Progenitor cell of endocrine pancreas (in vitro differentiated cells): ENCODE data around the gene C1QTNF8. TPM values are rescaled to one million over a fixed set of nuclear protein-coding genes. Genes with fewer than 3 reads are reported as not detected.

Experiments
- DNase-seq: peaks from one replicate; pipeline ENCODE4 v3.0.0; 2021; ENCODE audit warnings: low spot score; ENCODE audit not compliant: unreplicated experiment
- H3K27ac Mint-ChIP-seq: 2 replicates; pipeline ENCODE4 v1.8.0; 2021; ENCODE audit warnings: mild to moderate bottlenecking, moderate library complexity, mixed read lengths
- H3K27me3 Mint-ChIP-seq: 2 replicates; pipeline ENCODE4 v1.8.0; 2021; ENCODE audit warnings: mixed read lengths
- H3K36me3 Mint-ChIP-seq: 2 replicates; pipeline ENCODE4 v1.8.0; 2022; ENCODE audit warnings: mixed read lengths; ENCODE audit not compliant: insufficient read depth
- H3K4me1 Mint-ChIP-seq: 2 replicates; pipeline ENCODE4 v1.8.0; 2021; ENCODE audit warnings: low read depth, mixed read lengths
- H3K4me3 Mint-ChIP-seq: 2 replicates; pipeline ENCODE4 v1.8.0; 2021; ENCODE audit warnings: low read depth, mild to moderate bottlenecking, moderate library complexity, mixed read lengths
- H3K9me3 Mint-ChIP-seq: 2 replicates; pipeline ENCODE4 v1.8.0; 2021; ENCODE audit warnings: low read depth, mixed read lengths
- total RNA-seq: library from RNA; stranded (reverse); gene quantifications from 2 replicates; pipeline ENCODE4 v1.2.1, GENCODE V29; 2021
- TF ChIP-seq, protein P1 (sequence below): fragments of 200-600 bp; sonication (generic); IDR thresholded peaks from one replicate; pipeline ENCODE4 v1.5.0; 2021; ENCODE audit warnings: antibody characterized with exemption, mild to moderate bottlenecking; ENCODE audit not compliant: unreplicated experiment

Gene C1QTNF8
- total RNA-seq, 1 donor from 2014 or later, result not detected

DNA sequence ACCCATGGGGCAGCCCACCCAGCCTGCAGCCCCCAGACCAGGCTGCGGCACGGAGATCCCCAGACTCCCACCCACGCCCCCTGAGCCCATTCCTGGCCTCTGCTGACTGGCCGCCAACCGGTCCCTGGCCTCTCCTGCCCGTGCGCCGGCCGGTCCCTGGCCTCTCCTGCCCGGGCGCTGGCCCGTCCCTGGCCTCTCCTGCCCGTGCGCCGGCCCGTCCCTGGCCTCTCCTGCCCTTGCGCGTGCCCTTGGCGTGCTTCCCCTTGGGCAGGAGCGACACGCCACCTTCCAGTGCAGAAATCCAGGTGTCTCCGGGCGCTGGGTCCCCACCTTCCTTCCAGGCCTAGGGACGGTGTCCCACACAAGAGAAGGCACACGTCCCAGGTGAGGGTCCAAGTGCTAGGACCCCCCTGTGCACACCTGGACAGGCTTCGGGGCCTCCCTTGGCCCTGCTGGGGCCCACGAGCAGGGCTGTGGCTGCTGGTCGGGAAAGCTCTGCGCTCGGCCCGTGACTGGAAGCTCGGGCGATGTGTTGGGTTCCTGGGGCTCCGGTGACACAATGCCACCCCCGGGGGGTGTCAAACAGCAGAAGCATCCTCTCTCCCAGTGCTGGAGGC, 35.4 kb upstream of the C1QTNF8 start:
- Mint-ChIP-seq H3K4me3 (no peak overlapping the region), H3K4me1 (peaks cover 27% of the 10 kb centered on the region)

DNA sequence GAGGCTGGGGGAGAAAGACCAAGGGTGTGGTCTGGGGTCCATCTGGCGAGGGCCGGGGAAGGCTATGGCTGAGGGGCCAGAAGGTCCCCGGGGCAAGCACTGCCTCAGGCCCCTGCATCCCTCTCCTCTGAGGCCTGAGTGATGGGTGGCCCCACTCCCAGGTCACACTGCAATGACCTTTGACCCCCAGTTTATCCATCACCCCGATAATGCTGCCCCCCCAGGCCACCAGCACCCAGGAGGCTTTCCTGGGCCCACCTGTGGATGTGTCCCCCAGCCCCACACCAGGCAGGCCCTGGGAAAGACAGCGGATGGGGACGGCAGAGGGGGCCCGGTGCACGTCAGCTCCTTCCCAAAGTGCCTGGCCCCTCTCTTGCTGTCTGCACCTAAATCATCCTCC, 34.3 kb upstream of the C1QTNF8 start:
- Mint-ChIP-seq H3K27me3 (no peaks in the 10 kb centered on the region), H3K36me3 (no peaks in the 10 kb centered on the region), H3K9me3 (no peaks in the 10 kb centered on the region), H3K4me3 (no peak overlapping the region), H3K4me1 (peaks cover 20% of the 10 kb centered on the region), H3K27ac (no peak overlapping the region)
- TF ChIP-seq, protein P1, sequence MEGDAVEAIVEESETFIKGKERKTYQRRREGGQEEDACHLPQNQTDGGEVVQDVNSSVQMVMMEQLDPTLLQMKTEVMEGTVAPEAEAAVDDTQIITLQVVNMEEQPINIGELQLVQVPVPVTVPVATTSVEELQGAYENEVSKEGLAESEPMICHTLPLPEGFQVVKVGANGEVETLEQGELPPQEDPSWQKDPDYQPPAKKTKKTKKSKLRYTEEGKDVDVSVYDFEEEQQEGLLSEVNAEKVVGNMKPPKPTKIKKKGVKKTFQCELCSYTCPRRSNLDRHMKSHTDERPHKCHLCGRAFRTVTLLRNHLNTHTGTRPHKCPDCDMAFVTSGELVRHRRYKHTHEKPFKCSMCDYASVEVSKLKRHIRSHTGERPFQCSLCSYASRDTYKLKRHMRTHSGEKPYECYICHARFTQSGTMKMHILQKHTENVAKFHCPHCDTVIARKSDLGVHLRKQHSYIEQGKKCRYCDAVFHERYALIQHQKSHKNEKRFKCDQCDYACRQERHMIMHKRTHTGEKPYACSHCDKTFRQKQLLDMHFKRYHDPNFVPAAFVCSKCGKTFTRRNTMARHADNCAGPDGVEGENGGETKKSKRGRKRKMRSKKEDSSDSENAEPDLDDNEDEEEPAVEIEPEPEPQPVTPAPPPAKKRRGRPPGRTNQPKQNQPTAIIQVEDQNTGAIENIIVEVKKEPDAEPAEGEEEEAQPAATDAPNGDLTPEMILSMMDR, result no peak
- no peak for DNase-seq

More for the DNA sequence above, 35.4 kb upstream of the C1QTNF8 start:
- TF ChIP-seq, protein P1, result no peak
- H3K27ac Mint-ChIP-seq, result no peak overlapping the region
- H3K9me3 Mint-ChIP-seq, result no peaks in the 10 kb centered on the region
- DNase-seq, result no peak
- no peaks in the 10 kb centered on the region for H3K27me3 Mint-ChIP-seq
- H3K36me3 Mint-ChIP-seq, result no peaks in the 10 kb centered on the region

DNA sequence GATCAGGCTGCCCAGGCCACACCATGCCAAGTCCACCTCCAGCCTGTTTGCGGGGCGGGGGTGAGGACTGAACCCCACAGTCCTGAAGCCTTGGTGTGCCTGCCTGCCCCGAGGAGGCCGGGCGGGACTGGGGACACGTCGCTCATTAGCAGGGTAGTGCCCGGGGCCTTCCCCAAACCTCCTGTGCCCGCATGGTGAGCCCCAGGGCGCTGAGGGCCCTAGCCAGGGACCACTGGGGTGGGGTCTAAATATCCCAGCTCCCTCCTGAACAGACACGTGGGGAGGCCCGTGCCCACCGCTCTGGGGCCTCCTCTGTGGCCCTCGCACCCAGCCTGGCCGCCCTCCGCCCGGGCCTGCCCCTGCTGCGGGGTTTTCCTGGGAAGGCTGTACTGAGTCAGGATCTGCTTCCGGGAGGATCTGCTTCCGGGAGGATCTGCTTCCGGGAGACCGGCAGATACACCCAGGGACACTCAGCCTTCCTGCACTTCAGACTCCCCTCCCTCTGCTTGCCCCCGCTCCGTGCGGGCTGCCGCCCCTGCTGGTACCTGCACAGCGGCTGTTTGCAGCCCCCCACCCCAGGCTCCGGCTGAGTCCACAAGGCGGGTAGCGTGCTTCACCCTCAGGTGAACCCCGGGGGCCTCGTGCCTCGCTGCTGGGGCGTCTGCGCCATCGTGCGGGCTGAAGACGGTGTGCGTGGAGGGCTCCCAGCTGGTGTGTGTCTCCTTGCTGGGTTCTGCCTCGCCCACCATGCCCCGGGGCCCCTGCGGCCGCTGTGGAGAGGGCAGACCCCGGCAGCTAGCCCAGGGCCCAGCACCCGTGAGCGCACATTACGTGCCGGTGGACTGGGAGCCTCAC, 33.3 kb upstream of the C1QTNF8 start:
- H3K27ac Mint-ChIP-seq, result no peak overlapping the region
- no peaks in the 10 kb centered on the region for H3K9me3 Mint-ChIP-seq
- no peak for DNase-seq
- no peak overlapping the region for H3K4me3 Mint-ChIP-seq
- TF ChIP-seq, protein P1, result no peak
- H3K36me3 Mint-ChIP-seq, result no peaks in the 10 kb centered on the region
- H3K27me3 Mint-ChIP-seq, result no peaks in the 10 kb centered on the region
- peaks cover 13% of the 10 kb centered on the region for H3K4me1 Mint-ChIP-seq

DNA sequence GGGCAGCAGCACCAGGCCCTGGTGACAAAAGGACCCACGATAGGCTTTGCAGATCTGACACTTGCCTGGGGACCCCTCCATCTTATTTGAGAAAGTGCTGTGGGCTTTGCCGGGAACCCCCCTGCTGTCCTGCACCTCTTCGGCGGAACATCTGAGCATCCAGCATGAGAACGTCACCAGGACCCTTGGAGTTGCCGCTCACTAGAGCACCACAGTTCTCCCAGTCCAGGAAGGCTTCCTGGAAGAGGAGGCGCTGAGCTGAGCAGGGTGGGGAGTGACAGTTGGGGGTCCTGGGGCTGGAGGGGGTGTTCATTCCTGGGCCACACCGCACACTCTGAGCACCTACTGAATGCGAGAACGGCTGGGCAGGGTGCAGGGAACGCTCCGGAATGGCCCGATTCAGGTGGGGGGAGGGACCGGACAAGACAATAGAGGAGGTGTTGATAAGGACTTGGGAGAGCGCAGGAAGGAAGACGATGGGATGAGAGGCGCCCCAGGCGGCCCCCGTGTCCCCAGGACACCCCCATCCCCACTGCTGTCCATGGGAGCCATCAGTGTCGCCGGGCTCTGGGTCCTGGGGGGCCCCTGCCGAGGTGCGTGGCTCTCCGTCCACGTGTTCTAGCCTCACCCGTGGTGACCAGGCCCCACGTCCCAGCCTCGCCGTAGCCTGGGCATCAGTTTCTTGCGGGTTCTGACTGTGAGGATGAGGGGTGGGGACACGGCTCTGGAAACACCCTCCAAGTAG, 32.1 kb upstream of the C1QTNF8 start:
- no peak for DNase-seq
- Mint-ChIP-seq H3K4me1 (peaks cover 8% of the 10 kb centered on the region), H3K27ac (no peak overlapping the region), H3K9me3 (no peaks in the 10 kb centered on the region), H3K4me3 (no peak overlapping the region), H3K36me3 (no peaks in the 10 kb centered on the region), H3K27me3 (no peaks in the 10 kb centered on the region)
- TF ChIP-seq, protein P1, result no peak

DNA sequence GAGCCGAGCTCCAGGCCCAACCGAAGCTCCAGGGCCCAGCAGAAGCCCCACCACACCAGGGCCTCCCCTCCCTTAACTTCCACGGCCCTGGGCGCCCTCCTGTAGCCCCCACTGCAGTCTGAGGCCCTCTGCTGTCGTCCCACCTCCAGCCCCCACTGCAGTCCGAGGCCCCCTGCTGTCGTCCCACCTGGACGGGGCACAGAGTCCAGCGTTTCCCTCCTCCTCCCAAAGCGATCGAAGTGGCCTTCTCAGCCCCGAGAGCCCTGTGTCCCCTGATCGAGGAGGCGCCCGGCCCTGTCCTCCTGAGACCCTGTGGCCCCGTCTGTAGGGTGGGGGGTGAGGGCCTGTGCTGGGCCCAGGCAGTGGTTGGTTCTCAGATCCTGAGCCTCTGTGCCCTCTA, 31.1 kb upstream of the C1QTNF8 start:
- H3K4me3 Mint-ChIP-seq, result no peak overlapping the region
- no peaks in the 10 kb centered on the region for H3K27me3 Mint-ChIP-seq
- TF ChIP-seq, protein P1, result no peak
- peaks cover 6% of the 10 kb centered on the region for H3K4me1 Mint-ChIP-seq
- no peaks in the 10 kb centered on the region for H3K36me3 Mint-ChIP-seq
- no peaks in the 10 kb centered on the region for H3K9me3 Mint-ChIP-seq
- no peak for DNase-seq
- no peak overlapping the region for H3K27ac Mint-ChIP-seq
